LoVo (cell line): ENCODE measurements around the gene CNIH3.
"Not testable (repeated sequence)": the region's sequence is repeated elsewhere in the genome, so short reads cannot be mapped to it uniquely, and the experiment has no call there.

Experiments used
- DNase-seq: peaks from one replicate; pipeline ENCODE4 v3.0.0-alpha.2; 2016; ENCODE audit warnings: low spot score

The CNIH3 gene

GRCh38 chr1:224615861-224616755 is at the start of gene CNIH3:
TSS of gene CNIH3 (plus strand) at chr1:224616317. CDS start at chr1:224617175, 858 bp downstream.
- no peak for DNase-seq

DNA sequence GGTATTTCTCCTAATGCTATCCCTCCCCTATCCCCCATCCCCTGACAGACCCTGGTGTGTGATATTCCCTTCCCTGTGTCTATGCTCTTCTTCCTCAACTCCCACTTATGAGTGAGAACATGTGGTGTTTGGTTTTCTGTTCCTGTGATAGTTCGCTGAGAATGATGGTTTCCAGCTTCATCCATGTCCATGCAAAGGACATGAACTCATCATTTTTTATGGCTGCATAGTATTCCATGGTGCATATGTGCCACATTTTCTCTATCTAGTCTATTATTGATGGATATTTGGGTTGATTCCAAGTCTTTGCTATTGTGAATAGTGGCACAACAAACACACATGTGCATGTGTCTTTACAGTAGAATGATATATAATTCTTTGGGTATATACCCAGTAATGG is 49.6 kb upstream of the CNIH3 start:
- not testable (repeated sequence) for DNase-seq

DNA sequence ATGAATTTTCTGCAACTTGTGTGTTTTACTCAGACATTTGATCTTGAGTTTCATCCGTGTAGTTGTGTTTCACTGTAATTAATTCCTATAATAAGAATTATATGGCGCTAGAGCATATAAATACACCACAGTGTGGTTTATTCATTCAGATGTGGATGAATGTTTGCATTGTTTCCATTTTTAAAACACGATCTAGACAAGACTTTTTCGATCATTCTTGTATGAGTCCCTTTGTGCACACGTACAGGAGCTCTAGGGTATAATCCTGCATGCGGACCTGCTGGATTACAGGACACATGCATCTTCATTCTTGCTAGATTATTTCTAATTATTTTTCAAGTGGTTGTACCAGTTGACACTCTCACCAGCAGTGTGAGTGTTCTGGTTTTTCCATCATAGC is 46.8 kb upstream of the CNIH3 start:
- DNase-seq, result no peak

- not testable (repeated sequence) for DNase-seq
Measured at GRCh38 chr1:224571975-224572374, 44.1 kb upstream of the CNIH3 start.

DNA sequence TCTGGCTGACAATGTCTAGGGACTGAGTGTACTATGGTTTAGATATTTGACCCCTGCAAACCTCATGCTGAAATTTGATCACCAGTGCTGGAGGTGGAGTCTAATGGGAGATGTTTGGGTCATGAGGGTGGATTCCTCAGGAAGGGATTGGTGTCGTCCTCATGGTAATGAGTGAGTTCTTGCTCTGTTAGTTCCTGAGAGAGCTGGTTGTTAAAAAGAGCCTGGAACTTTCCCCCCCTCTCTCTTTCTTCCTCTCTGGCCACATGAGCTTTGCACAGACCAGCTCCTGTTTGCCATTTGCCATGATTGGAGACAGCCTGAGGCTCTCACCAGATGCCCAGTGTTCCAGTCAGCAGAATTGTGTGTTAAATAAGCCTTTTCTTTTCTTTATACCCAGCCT is 36.6 kb upstream of the CNIH3 start:
- DNase-seq, result no peak

DNA sequence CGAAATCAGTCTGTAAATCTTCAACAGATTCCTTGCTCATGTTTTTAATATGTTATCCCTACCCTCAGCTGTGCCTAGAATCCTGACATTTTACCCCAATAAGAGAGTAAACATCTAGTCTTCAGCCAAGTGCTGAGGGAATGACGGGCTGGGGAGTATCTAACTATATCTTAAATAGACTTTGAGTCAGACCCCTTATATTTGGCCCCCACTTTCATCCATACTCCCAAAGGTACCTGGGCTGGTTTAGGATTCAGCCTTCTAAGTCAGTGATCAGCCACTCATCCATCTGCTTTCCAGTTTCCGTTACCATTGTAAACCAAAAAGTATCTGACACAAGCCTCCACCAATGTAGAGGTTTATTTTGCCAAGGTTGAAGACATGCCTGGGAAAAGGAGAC is 36.1 kb upstream of the CNIH3 start:
- DNase-seq, result no peak

DNA sequence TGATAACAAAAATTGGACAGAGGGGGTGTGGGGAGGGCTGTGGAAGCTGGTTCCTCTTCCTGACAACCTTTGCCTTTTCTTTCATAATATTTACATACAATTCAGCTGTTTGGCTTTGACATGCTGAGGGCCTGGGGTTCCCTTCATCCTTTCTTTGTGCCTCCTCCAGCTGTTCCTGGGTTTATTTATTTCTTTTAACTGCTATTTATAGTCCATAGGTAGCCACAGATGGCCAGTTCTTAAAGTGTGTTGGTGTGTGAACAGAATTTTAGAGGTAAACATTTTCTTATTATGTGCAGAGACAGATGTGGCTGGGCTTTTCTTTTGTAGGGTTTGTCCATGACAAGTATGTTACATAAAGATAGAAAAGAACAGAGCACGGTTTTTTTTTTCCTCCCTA is 34.1 kb upstream of the CNIH3 start:
- no peak for DNase-seq

- no peak for DNase-seq
Measured at GRCh38 chr1:224583774-224584173, 32.3 kb upstream of the CNIH3 start.

DNA sequence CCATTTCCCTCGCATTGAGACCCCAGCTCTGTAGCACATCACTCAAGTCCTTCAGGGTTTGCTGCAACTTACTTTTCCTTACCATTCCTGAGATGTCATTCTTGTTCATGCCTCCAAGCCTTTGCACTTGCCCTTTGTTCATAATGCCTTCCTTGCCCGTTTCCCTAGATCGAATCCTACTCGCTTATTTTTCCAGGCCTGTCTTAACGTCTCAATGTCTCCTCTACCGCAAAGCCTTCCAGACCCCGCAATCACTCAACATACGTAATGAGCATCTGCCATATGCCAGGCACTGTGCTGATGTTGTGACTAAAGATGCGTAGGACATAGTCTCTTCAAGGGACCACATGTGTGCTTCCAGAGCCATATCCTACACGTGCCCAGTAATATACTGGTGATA is 31.1 kb upstream of the CNIH3 start:
- no peak for DNase-seq

- no peak for DNase-seq
Measured at GRCh38 chr1:224587051-224587450, 29.1 kb upstream of the CNIH3 start.

- DNase-seq, result no peak
Measured at GRCh38 chr1:224588515-224588914, 27.6 kb upstream of the CNIH3 start.

GRCh38 chr1:224589006-224589405 is 27.1 kb upstream of the CNIH3 start:
- no peak for DNase-seq

GRCh38 chr1:224591326-224591725 is 24.8 kb upstream of the CNIH3 start:
- DNase-seq, result no peak

GRCh38 chr1:224592636-224593582 is 23.2 kb upstream of the CNIH3 start:
- no peak for DNase-seq

GRCh38 chr1:224594360-224594759 is 21.8 kb upstream of the CNIH3 start:
- no peak for DNase-seq

DNA sequence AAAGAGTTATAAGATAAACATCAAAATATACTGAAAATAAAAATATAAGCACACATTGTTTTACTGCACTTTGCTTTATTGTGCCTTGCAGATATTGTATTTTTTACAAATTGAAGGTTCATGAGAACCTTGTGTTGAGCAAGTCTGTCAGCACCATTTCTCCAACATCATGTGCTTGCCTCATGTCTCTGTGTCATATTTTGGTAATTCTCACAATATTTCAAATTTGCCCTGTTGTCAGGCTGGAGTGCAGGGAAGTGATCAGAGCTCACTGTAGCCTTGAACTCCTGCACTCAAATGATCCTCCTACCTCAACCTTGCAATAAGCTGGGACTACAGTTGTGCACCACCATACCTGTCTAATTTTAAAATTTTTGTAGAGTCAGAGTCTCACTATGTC is 21.3 kb upstream of the CNIH3 start:
- DNase-seq, result no peak

GRCh38 chr1:224605482-224606181 is 10.5 kb upstream of the CNIH3 start:
- no peak for DNase-seq

DNA sequence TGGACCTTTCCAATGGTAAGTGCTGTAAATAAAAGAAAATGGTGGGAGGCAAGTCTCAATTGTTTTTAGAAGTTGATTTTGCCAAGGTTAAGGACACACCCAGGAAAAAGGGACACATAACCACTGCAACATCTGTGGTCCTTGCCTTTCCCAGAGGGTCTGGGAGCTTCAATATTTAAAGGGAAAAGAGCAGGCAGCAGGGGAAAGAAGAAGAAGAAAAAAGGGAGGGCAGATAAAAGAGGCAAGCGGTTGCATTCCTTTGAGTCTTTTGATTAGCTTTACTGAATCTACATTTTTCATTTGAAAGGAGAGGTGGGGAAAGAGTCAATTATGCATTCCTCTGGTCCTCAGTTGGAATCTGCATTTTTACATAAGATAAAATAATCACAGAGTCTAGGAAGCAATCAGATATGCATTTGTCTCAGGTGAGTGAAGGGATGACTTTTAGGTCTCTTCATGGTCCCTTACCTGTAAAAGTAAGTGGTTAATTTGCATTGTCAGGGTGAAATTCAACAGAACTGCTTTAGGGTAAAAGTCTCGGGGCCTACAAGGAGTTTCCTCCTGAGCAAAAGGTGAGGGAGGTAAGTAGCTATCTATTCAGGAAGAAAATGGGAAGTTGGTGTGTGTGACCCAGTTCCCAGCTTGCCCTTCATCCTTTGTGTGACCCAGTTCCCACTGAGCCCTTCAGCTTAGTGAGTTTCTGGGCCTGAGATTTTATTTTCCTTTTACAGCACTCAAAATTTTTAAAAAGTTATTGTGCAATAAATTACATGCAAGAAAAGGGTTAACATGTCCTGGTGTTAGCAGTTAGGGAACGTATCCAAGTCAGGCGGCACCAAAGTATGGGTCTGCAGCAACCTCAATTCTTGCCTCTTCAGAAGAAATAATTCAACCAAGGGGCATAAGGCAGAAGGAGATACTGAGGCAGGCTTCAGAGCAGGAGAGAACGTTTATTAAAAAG is 8.6 kb upstream of the CNIH3 start:
- DNase-seq, result no peak

GRCh38 chr1:224609333-224609732 is 6.8 kb upstream of the CNIH3 start:
- no peak for DNase-seq

GRCh38 chr1:224612246-224612645 is 3.9 kb upstream of the CNIH3 start:
- no peak for DNase-seq

GRCh38 chr1:224613486-224613885 is 2.6 kb upstream of the CNIH3 start:
- DNase-seq, result no peak
